Gastrocnemius medialis (tissue), 4 donors: ENCODE measurements around the gene CHID1. TPM values are rescaled to one million over a fixed set of nuclear protein-coding genes. Genes with fewer than 3 reads are reported as not detected.

ENCODE experiments used
- ATAC-seq, 2 donors: fragments of 150-250 bp; one replicate each; pipeline ENCODE4 v1.9.1; 2016
- DNase-seq, 2 donors: peaks; one replicate each; pipeline ENCODE4 v3.0.0-alpha.2; 2019
- H3K27ac ChIP-seq, 4 donors: fragments of 200-600 bp; sonication (generic); 1 replicate in 1 of 4; 2 replicates in 3 of 4; pipeline ENCODE4 v1.5.1; 2016 to 2018; ENCODE audit warnings: mild to moderate bottlenecking in 2 of 4, moderate library complexity in 1 of 4
- H3K27me3 ChIP-seq, 3 donors: fragments of 200-600 bp; sonication (generic) in 2 of 3; 1 replicate in 1 of 3; 2 replicates in 2 of 3; pipeline versions ENCODE4 v1.5.1 to v1.6.0; 2016 to 2019; ENCODE audit warnings: mild to moderate bottlenecking in 1 of 3, moderate library complexity in 1 of 3
- H3K36me3 ChIP-seq, 2 donors: fragments of 200-600 bp; sonication (generic) in 1 of 2; one replicate each; pipeline ENCODE4 v1.5.1; 2017 to 2018
- H3K4me1 ChIP-seq, 2 donors: fragments of 200-600 bp; sonication (generic) in 1 of 2; one replicate each; pipeline ENCODE4 v1.5.1; 2016 to 2017; ENCODE audit warnings: mild to moderate bottlenecking in 2 of 2
- H3K4me3 ChIP-seq, 4 donors: fragments of 200-600 bp; sonication (generic) in 3 of 4; 1 replicate in 1 of 4; 2 replicates in 3 of 4; pipeline ENCODE4 v1.5.1; 2016 to 2019; ENCODE audit warnings: mild to moderate bottlenecking in 2 of 4
- H3K9me3 ChIP-seq, 3 donors: fragments of 200-600 bp; sonication (generic) in 2 of 3; 1 replicate in 1 of 3; 2 replicates in 2 of 3; pipeline ENCODE4 v1.5.1; 2016 to 2019
- POLR2A ChIP-seq, 2 donors: fragments of 450-650 bp; IDR thresholded peaks; one replicate each; pipeline ENCODE4 v1.6.1; 2017; ENCODE audit warnings: antibody characterized with exemption in 2 of 2, mild to moderate bottlenecking in 2 of 2, moderate library complexity in 2 of 2
- in situ Hi-C, 4 donors: fragments of 200-750 bp; cut with MboI; loops; one replicate each; pipeline versions ENCODE4 v1.15.0 to v1.8.0; 2017; ENCODE audit warnings: low sequenced_read_pairs in 4 of 4
- intact Hi-C: fragments of 100-400 bp; cut with DNase I; formaldehyde crosslinking; loops from one replicate; pipeline ENCODE4 v1.15.1; 2023; ENCODE audit warnings: low total_unique reads
- total RNA-seq, 4 donors: library from RNA; depleted of rRNA; stranded (reverse); fragments of >200 nt; gene quantifications; one replicate each; pipeline versions ENCODE4 v1.1.0 to v1.2.3, GENCODE V29; 2016
- TF ChIP-seq, protein P1 (sequence below), 5 experiments: fragments of 450-650 bp in 3 of 5; fragments of 200-600 bp in 2 of 5; sonication (generic) in 2 of 5; IDR thresholded peaks in 4 of 5; conservative IDR thresholded peaks in 1 of 5; 1 replicate in 4 of 5; 2 replicates in 1 of 5; pipeline ENCODE4 v1.5.1; 2016 to 2019; ENCODE audit warnings: antibody characterized with exemption in 5 of 5, mild to moderate bottlenecking in 3 of 5, moderate library complexity in 3 of 5

The CHID1 gene
- total RNA-seq, 4 donors from 2014 or later, result 23.3 to 43.2 (median 33.1) TPM

DNA sequence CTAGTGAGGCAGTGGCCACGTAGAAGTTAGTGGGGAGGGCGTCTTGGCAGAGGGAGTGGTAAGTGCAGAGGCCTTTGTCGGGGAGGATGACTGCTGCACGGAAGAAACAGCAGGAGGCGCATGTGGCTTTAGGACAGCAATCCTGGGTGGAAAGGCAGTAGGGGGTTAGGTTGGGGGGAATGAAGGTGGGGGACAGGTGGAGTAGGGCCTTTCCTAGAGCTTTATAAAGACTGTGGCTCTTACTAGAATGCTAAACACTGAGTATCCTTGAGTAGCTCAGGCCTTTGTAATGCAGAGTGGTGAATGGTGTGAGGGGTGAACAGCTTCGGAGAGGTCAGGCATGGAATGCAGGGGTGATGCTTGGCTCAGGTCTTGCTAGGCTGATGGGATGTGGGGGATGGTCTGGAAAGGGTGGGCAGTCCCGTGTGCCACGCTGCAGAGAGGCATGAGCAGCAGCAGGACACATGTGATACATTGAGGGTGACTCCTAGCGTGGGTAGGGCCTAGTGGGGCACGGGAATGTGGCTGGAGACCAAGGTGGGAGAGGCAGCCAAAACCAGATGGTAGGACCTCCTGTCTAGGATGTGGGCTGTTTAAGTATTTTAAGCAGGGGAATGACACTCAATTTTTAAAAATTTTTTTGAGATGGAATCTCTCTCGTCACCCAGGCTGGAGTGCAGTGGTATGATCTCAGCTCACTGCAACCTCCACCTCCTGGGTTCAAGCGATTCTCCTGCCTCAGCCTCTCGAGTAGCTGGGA is 34.3 kb upstream of the CHID1 start:
- peaks cover 0 to 4% of the 10 kb centered on the region in 2 donors for H3K36me3 ChIP-seq

DNA sequence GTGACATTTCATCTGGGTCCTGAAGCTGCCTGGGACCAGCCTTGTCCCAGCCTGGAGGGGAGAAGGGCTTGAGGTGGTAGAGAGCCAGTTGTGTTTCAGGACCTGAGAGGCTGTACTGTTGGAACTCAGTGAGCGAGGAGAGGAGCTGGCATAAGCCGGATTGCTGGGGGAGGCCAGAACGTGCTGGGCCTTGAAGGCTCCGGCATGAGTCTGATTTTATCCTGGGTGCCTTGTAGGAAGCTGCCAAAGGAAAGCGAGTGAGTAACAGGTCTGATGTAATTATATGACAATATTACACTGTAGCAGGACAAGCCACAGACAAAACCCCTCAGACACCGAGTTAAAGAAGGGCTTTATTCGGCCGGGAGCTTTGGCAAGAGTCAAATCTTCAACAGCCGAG is 32.2 kb upstream of the CHID1 start:
- TF ChIP-seq POLR2A (IDR thresholded peaks at IDR 0.05), result no peak
- TF ChIP-seq, protein P1, sequence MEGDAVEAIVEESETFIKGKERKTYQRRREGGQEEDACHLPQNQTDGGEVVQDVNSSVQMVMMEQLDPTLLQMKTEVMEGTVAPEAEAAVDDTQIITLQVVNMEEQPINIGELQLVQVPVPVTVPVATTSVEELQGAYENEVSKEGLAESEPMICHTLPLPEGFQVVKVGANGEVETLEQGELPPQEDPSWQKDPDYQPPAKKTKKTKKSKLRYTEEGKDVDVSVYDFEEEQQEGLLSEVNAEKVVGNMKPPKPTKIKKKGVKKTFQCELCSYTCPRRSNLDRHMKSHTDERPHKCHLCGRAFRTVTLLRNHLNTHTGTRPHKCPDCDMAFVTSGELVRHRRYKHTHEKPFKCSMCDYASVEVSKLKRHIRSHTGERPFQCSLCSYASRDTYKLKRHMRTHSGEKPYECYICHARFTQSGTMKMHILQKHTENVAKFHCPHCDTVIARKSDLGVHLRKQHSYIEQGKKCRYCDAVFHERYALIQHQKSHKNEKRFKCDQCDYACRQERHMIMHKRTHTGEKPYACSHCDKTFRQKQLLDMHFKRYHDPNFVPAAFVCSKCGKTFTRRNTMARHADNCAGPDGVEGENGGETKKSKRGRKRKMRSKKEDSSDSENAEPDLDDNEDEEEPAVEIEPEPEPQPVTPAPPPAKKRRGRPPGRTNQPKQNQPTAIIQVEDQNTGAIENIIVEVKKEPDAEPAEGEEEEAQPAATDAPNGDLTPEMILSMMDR (IDR thresholded peaks at IDR 0.05 in 4 of 5, conservative IDR thresholded peaks at IDR 0.05 in 1 of 5), result no peak
- in situ Hi-C loops, result no loop called here
- no peak overlapping the region for H3K4me3 ChIP-seq
- H3K27me3 ChIP-seq, result no peaks in the 10 kb centered on the region
- peaks cover 13 to 21% of the 10 kb centered on the region in 2 donors for H3K4me1 ChIP-seq
- no peaks in the 10 kb centered on the region for H3K9me3 ChIP-seq
- peak in 1 of 2 donors; percentile 46 for ATAC-seq
- no peak overlapping the region for H3K27ac ChIP-seq
- intact Hi-C loops, result no loop called here
- DNase-seq, result no peak
- peaks cover 0 to 4% of the 10 kb centered on the region in 2 donors for H3K36me3 ChIP-seq

More for the DNA sequence above, 34.3 kb upstream of the CHID1 start:
- in situ Hi-C loops, result no loop called here
- ATAC-seq (no peak), DNase-seq (no peak)
- Histone ChIP-seq H3K4me3 (no peak overlapping the region), H3K9me3 (no peaks in the 10 kb centered on the region), H3K27me3 (no peaks in the 10 kb centered on the region), H3K27ac (no peak overlapping the region), H3K4me1 (peaks cover 13 to 21% of the 10 kb centered on the region in 2 donors)
- TF ChIP-seq, protein P1 (IDR thresholded peaks at IDR 0.05 in 4 of 5, conservative IDR thresholded peaks at IDR 0.05 in 1 of 5), result no peak
- TF ChIP-seq POLR2A (IDR thresholded peaks at IDR 0.05), result no peak
- intact Hi-C loops, result no loop called here

- no peak for DNase-seq
- Histone ChIP-seq H3K36me3 (no peaks in the 10 kb centered on the region), H3K4me3 (no peak overlapping the region), H3K9me3 (no peaks in the 10 kb centered on the region), H3K27ac (no peak overlapping the region), H3K27me3 (no peaks in the 10 kb centered on the region), H3K4me1 (peaks cover 13 to 21% of the 10 kb centered on the region in 2 donors)
- TF ChIP-seq POLR2A (IDR thresholded peaks at IDR 0.05), result no peak
- TF ChIP-seq, protein P1 (IDR thresholded peaks at IDR 0.05 in 4 of 5, conservative IDR thresholded peaks at IDR 0.05 in 1 of 5), result no peak
- intact Hi-C loops, result no loop called here
- in situ Hi-C loops, result no loop called here
- no peak for ATAC-seq
Measured at GRCh38 chr11:940496-941135, 30.0 kb upstream of the CHID1 start.

- H3K9me3 ChIP-seq, result no peaks in the 10 kb centered on the region
- H3K4me3 ChIP-seq, result no peak overlapping the region
- H3K27ac ChIP-seq, result no peak overlapping the region
- ATAC-seq (no peak), DNase-seq (no peak)
- TF ChIP-seq, protein P1 (IDR thresholded peaks at IDR 0.05 in 4 of 5, conservative IDR thresholded peaks at IDR 0.05 in 1 of 5), result no peak
- TF ChIP-seq POLR2A (IDR thresholded peaks at IDR 0.05), result no peak
- intact Hi-C loops, result no loop called here
- H3K27me3 ChIP-seq, result no peaks in the 10 kb centered on the region
- in situ Hi-C loops, result no loop called here
- peaks cover 26 to 29% of the 10 kb centered on the region in 2 donors for H3K4me1 ChIP-seq
- no peaks in the 10 kb centered on the region for H3K36me3 ChIP-seq
Measured at GRCh38 chr11:937841-938261, 27.2 kb upstream of the CHID1 start.
